Ammon's horn (tissue), 1 donor: Measurements from ENCODE around the gene HUWE1.
"Not testable (repeated sequence)": the region's sequence is repeated elsewhere in the genome, so short reads cannot be mapped to it uniquely, and the experiment has no call there.

Experiments used
- DNase-seq: peaks from one replicate; pipeline ENCODE4 v3.0.0-alpha.2; 2016; ENCODE audit warnings: low spot score

The HUWE1 gene

GRCh38 chrX:53526999-53527398 is 159.5 kb downstream of the HUWE1 start:
- DNase-seq: no peak

GRCh38 chrX:53511322-53511721 is 175.2 kb downstream of the HUWE1 start:
- no peak for DNase-seq

- DNase-seq: not testable (repeated sequence)
Observed at GRCh38 chrX:53504035-53504434, 182.5 kb downstream of the HUWE1 start.

- DNase-seq: no peak
Observed at GRCh38 chrX:53494436-53494835, 192.1 kb downstream of the HUWE1 start.

GRCh38 chrX:53486285-53486684 is 200.2 kb downstream of the HUWE1 start:
- no peak for DNase-seq

GRCh38 chrX:53483838-53484405 is 202.6 kb downstream of the HUWE1 start:
- no peak for DNase-seq

GRCh38 chrX:53483416-53483815 is 203.1 kb downstream of the HUWE1 start:
- DNase-seq: no peak
